Cardiac atrium fibroblast (primary cell): ENCODE measurements around the gene CA6. TPM values are rescaled to one million over a fixed set of nuclear protein-coding genes. Genes with fewer than 3 reads are reported as not detected.

Experiments used
- total RNA-seq: library from RNA; depleted of rRNA; stranded (reverse); fragments of >200 nt; gene quantifications from 2 replicates; pipeline ENCODE4 v1.2.3, GENCODE V29; 2015

Gene CA6
- total RNA-seq, result not detected in 2 replicates

DNA sequence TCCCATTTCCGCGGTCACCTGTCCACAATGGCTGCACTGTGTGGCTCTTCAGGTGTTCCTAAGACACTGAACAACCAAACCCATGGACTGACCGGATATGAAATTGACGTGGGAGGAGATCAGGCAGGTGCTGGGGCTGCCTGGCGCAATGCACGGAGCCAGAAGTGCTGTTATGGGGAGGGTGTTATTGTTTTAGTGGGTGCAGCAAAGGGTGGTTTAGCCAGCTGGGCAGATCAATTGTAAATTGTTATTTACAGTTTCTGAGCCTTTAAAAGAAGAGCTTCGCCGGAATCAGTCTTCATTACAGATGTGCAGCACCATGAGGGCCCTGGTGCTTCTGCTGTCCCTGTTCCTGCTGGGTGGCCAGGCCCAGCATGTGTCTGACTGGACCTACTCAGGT is at the start of gene CA6:
Gene CA6, plus strand, starts transcription at position 301 of the 400 bp plus-strand sequence. Its CDS starts 19 bp downstream, at position 320.

Other genes with a start within 250 kb of the CA6 start
- 17.5 and 28.7 TPM in 2 replicates for gene RERE, start 128.2 kb upstream of the CA6 start, total RNA-seq
- gene ENO1, start 67.2 kb upstream of the CA6 start, total RNA-seq, result 3,017 and 3,332 TPM in 2 replicates
- gene SLC2A7, start 80.6 kb downstream of the CA6 start, total RNA-seq, result not detected in 2 replicates
- gene SLC2A5, start 123.8 kb downstream of the CA6 start, total RNA-seq, result 3.2 and 5.2 TPM in 2 replicates
- gene GPR157, start 183.2 kb downstream of the CA6 start, total RNA-seq, result 2.7 and 3.9 TPM in 2 replicates